ENCODE measurements around the gene PTCH2. TPM values are rescaled to one million over a fixed set of nuclear protein-coding genes. Genes with fewer than 3 reads are reported as not detected.
"Not testable (repeated sequence)": the region's sequence is repeated elsewhere in the genome, so short reads cannot be mapped to it uniquely, and the experiment has no call there.

Gene PTCH2
- total RNA-seq, 2 donors from 2014 or later = 0.22 to 0.24 TPM

- TF ChIP-seq, protein P1, sequence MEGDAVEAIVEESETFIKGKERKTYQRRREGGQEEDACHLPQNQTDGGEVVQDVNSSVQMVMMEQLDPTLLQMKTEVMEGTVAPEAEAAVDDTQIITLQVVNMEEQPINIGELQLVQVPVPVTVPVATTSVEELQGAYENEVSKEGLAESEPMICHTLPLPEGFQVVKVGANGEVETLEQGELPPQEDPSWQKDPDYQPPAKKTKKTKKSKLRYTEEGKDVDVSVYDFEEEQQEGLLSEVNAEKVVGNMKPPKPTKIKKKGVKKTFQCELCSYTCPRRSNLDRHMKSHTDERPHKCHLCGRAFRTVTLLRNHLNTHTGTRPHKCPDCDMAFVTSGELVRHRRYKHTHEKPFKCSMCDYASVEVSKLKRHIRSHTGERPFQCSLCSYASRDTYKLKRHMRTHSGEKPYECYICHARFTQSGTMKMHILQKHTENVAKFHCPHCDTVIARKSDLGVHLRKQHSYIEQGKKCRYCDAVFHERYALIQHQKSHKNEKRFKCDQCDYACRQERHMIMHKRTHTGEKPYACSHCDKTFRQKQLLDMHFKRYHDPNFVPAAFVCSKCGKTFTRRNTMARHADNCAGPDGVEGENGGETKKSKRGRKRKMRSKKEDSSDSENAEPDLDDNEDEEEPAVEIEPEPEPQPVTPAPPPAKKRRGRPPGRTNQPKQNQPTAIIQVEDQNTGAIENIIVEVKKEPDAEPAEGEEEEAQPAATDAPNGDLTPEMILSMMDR (IDR thresholded peaks at IDR 0.05) = no peak
- H3K27ac ChIP-seq = no peak overlapping the region
- DNase-seq (ENCODE audit: low spot score) = no peak
- H3K27me3 ChIP-seq = no peaks in the 10 kb centered on the region
- no peak overlapping the region for H3K4me3 ChIP-seq
- H3K9me3 ChIP-seq = no peaks in the 10 kb centered on the region
- H3K4me1 ChIP-seq = peaks cover 0 to 28% of the 10 kb centered on the region in 2 donors
- H3K36me3 ChIP-seq = peaks cover 9% of the 10 kb centered on the region
Observed at GRCh38 chr1:44846985-44847384, 3.9 kb upstream of the PTCH2 start.

- no peak for DNase-seq (ENCODE audit: low spot score)
- Histone ChIP-seq H3K4me3 (peak overlapping the region; percentile 34 to 60), H3K36me3 (no peaks in the 10 kb centered on the region), H3K27ac (peak overlapping the region; percentile 7 to 59), H3K9me3 (no peaks in the 10 kb centered on the region), H3K4me1 (peaks cover 0 to 13% of the 10 kb centered on the region in 2 donors), H3K27me3 (no peaks in the 10 kb centered on the region)
- TF ChIP-seq, protein P1 (IDR thresholded peaks at IDR 0.05) = no peak
Observed at GRCh38 chr1:44842486-44842861, 579 bp downstream of the PTCH2 start.

DNA sequence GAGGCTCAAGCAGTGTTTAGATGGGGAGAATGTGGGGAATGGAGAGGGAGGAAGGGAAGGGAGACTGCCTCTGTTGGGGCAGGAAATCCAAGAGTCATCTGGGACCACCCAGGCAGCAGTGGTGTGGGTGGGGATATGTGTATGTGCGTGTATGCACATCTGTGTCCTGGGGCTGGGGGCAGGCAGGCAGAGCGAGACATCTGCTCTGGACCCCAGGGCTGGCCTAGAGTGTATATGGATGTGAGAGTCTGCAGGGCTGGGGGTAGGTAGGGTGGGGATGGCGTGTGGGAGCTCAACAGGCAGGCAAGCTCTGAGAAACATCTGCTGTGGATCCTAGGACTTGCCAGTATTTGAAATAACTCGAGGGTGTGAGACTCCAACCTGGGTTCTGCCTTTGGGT, 3.5 kb downstream of the PTCH2 start:
- TF ChIP-seq, protein P1 (IDR thresholded peaks at IDR 0.05) = no peak
- no peak overlapping the region for H3K4me3 ChIP-seq
- H3K27ac ChIP-seq = no peak overlapping the region
- no peaks in the 10 kb centered on the region for H3K27me3 ChIP-seq
- H3K36me3 ChIP-seq = no peaks in the 10 kb centered on the region
- H3K4me1 ChIP-seq = peaks cover 0 to 13% of the 10 kb centered on the region in 2 donors
- no peaks in the 10 kb centered on the region for H3K9me3 ChIP-seq
- no peak for DNase-seq (ENCODE audit: low spot score)

DNA sequence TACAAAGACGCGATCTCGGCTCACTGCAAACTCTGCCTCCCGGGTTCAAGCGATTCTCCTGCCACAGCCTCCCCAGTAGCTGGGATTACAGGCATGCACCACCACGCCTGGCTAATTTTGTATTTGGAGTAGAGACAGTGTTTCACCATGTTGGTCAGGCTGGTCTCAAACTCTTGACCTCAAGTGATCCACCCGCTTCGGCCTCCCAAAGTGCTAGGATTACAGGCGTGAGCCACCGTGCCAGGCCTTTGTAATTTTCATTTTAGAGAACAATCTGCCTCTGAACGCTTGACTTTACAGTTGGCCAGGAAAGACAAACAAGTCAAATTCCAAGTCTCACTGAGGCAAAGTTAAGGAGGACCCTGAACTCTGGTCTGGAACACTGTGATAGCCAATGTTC, 4.8 kb downstream of the PTCH2 start:
- H3K36me3 ChIP-seq; H3K27me3 ChIP-seq; H3K27ac ChIP-seq; DNase-seq (ENCODE audit: low spot score); H3K4me3 ChIP-seq; H3K4me1 ChIP-seq; H3K9me3 ChIP-seq: not testable (repeated sequence)

DNA sequence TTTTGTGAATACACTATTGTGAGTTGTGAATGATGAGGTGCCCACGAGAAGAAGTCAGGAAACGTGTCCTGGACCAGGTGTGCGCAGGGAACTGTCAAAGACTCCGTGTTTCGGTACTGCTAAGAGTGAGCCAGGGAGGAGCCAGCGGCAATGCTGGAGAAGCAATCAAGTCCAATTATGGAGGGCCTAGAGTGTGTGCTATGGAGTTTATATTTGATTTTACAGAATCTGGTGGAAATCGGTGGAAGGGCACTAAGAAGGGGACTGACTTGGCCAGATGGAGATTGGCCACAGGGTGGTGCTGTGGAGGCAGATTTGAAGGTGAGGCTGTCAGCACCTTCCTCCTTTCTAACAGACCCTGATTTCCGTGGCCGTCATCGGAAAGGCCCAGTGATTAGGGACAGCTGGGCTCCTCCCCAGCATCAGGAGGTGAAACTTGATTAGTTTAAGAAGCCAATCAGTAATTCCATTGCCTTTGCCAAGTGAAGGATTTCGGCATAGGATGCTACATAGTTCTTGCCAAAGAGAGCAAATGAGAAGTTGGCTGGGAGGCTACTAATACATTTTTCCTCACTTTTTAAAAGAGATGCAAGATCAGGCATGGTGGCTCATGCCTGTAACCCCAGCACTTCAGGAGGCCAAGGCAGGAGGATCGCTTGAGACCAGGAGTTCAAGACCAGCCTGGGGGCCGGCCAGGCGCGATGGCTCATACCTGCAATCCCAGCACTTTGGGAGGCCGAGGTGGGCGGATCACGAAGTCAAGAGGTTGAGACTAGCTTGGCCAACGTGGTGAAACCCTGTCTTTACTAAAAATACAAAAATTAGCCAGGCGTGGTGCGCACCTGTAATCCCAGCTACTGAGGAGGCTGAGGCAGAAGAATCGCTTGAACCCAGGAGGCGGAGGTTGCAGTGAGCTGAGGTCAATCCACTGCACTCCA, 7.0 kb downstream of the PTCH2 start:
- Histone ChIP-seq H3K9me3 (no peaks in the 10 kb centered on the region), H3K4me3 (peak overlapping the region in 1 of 2 donors; percentile 9), H3K27me3 (no peaks in the 10 kb centered on the region), H3K36me3 (no peaks in the 10 kb centered on the region), H3K4me1 (no peaks in the 10 kb centered on the region), H3K27ac (no peak overlapping the region)
- peak; percentile 87 for DNase-seq (ENCODE audit: low spot score)
- TF ChIP-seq, protein P1 (IDR thresholded peaks at IDR 0.05) = peak; percentile 76 to 88

DNA sequence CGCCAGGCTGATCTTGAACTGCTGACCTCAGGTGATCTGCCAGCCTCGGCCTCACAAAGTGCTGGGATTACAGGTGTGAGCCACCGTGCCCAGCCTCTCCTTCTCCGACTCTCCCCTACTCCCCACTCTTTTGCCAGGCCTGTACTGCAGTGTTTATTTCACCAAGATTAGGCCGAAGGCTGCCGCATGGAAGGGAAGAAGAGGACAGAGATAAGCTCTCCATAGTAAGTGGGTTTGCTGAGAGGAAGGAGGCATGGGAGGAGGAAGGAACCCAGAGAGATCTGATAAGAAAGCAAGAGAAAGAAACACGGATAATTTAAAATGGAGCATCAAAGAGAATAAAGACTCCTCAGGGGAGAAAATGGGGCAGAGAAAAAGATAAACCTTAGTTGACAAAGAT, 8.7 kb downstream of the PTCH2 start:
- Histone ChIP-seq H3K4me3 (no peak overlapping the region), H3K36me3 (no peaks in the 10 kb centered on the region), H3K4me1 (no peaks in the 10 kb centered on the region), H3K9me3 (no peaks in the 10 kb centered on the region), H3K27me3 (no peaks in the 10 kb centered on the region), H3K27ac (no peak overlapping the region)
- DNase-seq (ENCODE audit: low spot score) = no peak
- TF ChIP-seq, protein P1 (IDR thresholded peaks at IDR 0.05) = no peak
